GM18868 (cell line): ENCODE data around the gene RAB13.
A peak's percentile ranks its signal among the peaks of the same experiment; 100 is the strongest.

Experiments used
- ATAC-seq: cut with Tn5 transposase; IDR thresholded peaks from one replicate; pipeline ENCODE4 v1.9.1; 2021; ENCODE audit warnings: mild to moderate bottlenecking, moderate library complexity; ENCODE audit not compliant: unreplicated experiment

Gene RAB13

GRCh38 chr1:153978274-153978909 lies 7.7 kb downstream of the RAB13 start:
- ATAC-seq = no peak

DNA sequence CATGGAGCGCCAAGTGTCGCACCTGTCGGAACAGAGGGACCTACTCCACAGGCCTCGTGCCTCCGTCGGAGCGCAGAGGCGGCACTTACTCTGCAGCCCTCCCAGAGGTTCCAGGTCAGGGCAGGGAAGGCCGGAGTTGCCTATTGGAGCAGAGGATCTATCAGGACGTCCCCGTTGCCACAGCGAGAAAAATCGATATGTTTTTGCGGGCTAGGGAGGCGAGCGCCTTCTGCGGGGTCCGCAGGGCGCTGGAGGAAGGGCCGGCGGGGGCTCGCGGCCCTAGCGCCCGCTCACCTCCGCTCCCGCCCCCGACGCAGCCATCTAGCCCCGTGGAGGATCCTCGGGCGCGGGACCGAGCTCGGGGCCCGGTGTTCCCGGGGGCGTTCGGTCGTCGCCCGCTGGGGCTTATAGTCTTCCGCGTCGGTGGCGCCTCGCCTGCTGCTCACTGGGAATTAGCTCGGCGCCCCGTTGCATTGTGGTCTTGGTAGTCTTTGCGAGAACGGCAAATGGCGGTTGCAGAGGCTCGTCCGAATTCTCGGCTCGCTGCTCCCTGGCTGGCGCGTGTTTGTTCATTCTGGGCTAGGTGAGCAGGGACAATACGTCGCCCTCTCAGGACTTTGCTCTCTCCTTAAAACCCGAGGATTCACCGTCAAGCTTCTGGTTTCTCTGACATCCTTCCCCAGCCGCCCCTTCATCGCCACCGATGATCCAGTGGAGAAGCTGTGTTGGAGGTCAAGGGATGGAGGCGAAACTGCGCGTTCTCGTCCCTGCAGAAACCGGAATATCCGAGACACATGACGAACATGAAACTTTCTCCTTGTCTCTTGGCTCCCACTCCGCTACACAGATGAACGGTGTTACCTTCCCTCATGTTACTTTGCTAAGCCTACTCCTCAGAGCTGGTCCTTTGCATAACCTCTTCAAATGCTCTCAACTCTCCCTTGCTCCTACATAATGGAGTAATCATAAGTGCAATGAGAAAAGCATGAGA lies 8.6 kb downstream of the RAB13 start, which contains the start of gene JTB:
Gene JTB, minus strand, starts transcription at position 425 of the 991 bp plus-strand sequence. Its CDS starts 422 bp downstream, at position 3.
- ATAC-seq = peak; percentile 78

DNA sequence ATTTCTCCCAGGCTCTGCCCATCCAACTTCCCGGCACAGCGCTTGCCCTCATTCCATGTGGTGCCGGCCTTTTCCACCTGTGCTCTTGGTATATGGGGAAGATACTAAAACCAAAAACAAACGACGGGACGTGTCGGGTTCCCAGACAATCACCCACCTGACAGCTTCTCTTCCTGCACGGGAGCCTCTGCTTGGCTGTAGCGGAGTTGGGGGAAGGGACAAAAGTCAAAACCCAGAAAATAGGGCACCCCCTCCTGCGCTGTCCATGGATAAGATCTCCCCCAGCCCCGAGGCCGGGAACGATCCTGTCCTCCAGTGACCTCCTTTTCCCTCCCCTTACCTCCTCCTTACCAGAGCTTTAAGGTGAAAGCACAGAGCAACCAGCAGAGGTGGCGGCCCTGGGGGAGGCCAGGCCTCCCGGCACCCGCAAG lies 9.3 kb downstream of the RAB13 start:
- no peak for ATAC-seq

DNA sequence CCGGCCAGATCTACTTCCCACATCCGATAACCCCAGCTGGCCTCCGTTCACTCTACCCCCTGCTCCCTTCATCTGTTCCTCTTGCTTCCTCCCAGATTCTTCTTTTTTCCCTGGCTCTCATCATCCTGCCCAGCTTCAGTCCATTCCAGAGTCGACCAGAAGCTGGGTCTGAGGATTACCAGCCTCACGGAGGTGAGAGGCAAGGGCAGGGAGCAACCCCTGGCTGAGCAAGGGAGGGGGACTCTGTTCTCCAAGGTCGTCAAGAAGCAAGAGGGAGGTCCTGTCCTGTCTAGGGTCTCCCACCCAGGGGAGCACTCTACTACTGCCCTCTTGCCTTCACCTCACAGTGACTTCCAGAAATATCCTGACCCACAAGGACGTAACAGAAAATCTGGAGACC lies 12.6 kb downstream of the RAB13 start:
- ATAC-seq = no peak

GRCh38 chr1:153973071-153973470 lies 13.1 kb downstream of the RAB13 start:
- ATAC-seq = no peak

- no peak for ATAC-seq
Measured at GRCh38 chr1:153970346-153970745, 15.8 kb downstream of the RAB13 start.

DNA sequence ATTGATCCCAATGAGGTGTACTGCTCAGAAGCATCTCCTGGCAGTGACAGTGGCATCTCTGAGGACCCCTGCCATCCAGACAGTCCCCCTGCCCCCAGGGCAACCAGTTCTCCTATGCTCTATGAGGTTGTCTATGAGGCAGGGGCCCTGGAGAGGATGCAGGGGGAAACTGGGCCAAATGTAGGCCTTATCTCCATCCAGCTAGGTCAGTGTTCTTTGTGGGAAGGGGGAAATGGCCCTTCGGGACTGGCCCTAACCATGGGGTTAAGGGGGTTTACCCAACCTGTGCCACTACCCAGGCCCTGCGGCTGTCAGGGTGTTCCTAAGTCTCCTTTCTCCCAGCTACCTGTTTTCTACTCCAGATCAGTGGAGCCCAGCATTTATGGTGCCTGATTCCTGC lies 17.2 kb downstream of the RAB13 start:
- no peak for ATAC-seq

DNA sequence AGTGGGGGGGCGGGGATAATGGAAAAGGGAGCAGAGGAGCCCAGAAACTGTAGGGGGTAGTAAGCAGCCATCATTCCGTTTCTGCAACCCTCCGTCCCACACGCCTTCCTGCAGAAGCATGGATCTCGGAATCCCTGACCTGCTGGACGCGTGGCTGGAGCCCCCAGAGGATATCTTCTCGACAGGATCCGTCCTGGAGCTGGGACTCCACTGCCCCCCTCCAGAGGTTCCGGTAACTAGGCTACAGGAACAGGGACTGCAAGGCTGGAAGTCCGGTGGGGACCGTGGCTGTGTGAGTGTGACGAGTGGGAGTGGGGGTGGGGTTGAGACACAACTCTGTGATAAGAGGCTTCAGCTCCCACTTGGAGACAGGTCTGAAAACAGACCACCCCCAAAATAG lies 17.7 kb downstream of the RAB13 start:
- ATAC-seq = no peak

- ATAC-seq = no peak
Measured at GRCh38 chr1:153968000-153968363, 18.2 kb downstream of the RAB13 start.

DNA sequence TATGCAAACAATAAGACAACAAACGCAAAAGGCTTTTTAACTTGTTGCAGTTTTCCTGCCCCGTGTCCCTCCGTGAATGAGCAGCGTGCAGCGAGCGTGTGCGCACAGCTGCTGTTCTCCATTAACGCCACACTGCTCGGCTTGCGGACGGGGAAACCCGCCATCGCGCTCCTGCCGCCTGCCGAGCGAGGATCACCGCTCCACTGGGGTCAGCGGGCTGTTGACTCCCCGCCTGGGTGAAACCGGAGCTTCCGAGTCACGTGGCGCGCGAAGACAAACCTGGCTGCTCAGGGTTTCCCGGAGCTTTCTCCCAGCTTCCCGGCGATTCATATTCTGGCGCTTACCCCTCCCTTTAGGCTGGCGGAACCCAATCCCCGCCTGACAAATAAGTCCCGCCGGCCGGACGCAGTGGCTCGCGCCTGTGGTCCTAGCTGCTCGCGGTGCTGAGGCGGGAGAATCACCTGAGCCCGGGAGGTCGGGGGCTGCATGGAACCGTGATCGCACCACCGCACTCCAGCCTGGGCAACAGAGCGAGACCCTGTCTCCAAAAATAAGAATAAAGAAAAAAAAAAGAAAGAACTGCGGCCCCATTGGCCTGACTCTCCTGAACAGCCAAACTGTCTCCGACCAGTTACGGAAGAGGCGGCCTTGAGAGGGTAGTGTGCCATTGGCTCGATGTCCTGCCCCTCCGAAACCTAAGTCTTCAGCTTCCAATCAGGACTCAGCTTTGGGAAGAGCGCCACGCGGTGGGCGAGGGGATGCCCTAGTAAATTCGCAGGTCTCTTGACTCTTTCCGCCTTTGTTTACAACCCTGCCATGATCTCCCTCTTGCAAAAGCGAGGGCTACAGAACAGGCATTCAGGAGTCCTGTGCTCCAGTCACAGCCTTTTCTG lies 18.8 kb downstream of the RAB13 start, which contains the start of gene CREB3L4:
Gene CREB3L4, plus strand, starts transcription at position 796 of the 893 bp plus-strand sequence. CDS start 624 bp downstream, outside the sequence.
- ATAC-seq = peak; percentile 79

- no peak for ATAC-seq
Measured at GRCh38 chr1:153963850-153964331, 22.2 kb downstream of the RAB13 start.

DNA sequence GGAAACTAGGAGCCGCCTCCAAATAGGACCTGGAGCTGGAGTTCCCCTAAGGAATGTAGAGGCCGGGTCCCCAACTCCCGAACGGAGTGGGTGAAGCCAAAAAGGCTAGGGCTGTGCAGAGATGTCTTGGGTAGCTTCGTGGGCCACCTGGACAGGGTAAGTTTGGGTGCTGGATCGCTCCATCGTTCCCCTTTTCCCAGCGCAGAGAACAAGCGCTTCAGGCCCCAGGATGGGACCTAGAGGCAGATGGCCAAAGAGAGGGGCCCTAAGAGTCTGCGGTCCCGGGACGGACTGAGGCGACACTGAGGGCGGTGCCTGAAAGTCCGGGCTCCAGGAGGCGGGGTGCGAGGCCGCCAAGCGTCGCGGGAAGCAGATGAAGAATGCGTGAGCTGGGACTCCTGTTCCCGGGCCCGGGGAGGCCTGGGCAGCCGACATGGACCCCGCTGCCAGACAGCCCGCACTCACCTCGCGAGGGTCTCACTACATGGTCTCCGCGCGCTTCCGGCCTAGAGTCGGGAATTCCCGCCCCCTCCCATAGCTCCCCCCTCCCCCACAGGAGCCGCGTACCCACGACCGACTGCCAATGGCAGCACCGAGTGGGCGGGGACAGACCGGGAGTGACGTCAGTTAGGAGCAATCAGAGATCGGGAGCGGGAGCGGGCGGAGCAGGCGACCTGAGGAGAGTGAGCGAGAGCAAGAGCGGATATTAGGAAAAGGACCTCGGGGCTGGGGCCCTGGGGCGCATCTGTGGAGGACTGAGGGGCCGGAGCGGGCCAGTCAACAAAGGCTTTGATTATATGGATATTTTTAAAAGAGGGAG lies 22.9 kb downstream of the RAB13 start, which contains the start of gene SLC39A1:
Gene SLC39A1, minus strand, starts transcription at position 508 of the 820 bp plus-strand sequence. CDS start 822 bp downstream, outside the sequence.
- ATAC-seq = peak; percentile 45

DNA sequence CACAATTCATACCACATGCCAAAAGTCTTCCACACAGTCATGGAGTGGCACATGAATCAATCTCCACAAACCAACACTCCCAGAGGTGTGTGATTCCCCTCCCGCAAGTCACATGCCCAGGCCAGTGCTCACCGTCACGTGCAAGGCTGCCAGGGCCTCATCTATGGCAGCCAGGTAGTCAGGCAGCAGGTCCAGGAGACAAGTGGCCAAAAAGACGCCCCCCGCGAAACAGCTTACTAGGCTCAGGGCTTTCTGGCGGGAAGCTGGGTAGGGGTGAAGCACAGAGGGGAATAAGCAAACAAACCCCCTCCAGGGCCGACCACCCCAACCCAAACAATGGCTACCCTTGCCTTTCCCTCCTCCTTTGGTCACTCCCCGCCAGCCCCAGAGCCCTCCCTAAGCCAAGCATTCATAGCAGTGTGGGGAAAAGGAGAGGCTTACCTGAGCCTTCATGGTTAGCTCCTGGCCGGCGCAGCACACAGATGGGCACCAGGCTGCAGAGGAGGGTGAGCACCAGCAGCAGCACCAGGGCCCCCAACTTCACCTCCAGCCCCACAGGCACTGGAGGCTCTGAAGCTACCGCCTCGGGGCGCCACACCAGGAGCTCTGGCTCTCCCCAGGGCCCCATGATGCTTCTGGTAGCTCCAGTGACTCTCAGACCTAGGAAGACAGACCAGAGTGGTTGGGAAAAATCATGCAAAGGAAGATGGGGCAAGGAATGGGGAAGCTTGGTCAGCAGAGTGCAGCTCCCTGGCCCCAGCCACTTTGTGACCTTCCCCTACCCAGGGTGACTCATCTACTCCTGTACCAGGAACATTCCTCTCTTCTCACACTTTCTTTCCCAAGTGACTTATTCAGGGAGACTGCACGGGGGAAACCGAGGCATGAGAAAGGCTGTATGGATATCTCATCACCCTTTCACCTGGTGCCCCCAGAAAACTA lies 23.8 kb downstream of the RAB13 start:
- no peak for ATAC-seq

- ATAC-seq = no peak
Measured at GRCh38 chr1:153961421-153961820, 24.7 kb downstream of the RAB13 start.

DNA sequence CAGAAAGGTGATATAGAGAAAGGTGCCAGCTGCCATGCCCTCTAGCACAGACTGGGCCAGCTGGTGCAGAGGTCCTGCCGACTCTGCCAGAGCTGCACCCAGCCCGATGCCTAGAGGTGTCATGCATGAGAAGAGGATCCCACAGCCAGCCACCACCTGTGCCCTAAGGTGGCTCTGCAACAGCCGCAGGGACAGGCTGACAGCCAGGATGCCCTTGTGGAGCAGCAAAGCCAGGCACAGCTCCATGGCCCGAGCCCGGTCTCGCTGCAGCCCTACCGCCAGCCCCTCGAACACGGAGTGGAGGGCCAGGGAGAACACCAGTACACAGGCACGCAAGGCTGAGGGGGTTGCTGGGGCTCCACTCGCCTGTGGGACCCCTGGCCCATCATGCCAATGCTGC lies 25.9 kb downstream of the RAB13 start:
- no peak for ATAC-seq

GRCh38 chr1:153959454-153959853 lies 26.7 kb downstream of the RAB13 start:
- no peak for ATAC-seq

GRCh38 chr1:153958961-153959260 lies 27.2 kb downstream of the RAB13 start:
- no peak for ATAC-seq

DNA sequence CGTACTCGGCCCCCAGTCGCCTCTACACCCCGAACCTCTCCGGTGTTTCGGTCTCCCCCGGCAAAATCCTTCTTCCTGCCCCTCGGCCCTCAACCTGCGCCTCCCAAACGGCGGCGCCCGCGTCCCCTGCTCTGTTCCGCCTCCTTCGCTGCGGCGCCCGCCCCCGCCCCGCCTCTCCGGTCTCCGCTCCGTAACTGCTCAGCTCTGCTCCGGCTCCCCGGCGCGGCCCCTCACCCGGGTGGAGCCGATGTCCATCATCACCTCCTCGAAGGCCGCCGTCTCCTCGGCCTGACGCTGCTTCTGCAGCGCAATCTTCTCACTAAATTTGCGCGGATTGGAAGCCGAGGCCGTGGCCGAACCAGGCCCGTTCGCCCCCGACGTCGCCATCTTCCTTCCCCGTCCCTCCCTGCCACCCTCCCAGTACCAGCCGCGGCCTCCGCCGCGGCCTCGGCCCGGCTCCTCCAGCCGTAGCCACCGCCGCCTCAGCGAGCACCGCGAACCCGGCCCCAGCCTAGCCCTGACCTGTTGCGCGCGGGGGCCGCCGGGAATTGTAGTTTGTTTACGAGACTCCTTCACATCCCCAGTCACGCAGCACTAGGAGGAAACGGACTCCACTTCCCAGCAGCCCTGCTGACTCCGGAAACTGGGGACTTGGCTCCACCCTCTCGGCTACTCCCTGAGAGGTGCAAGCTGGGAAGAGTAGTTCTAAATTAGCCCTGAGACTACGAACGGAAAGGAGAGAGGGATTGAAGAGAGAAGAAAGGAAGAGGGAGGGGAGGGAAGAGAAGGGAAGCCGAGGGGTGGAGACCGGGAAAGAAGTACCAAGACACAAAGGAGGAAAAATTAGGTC lies 27.8 kb downstream of the RAB13 start, which contains the start of gene CRTC2:
Gene CRTC2, minus strand, starts transcription at position 502 of the 850 bp plus-strand sequence. Its CDS starts 115 bp downstream, at position 387.
- ATAC-seq = peak; percentile 73
